ENCODE data around the gene FRMD4A.

The FRMD4A gene

DNA sequence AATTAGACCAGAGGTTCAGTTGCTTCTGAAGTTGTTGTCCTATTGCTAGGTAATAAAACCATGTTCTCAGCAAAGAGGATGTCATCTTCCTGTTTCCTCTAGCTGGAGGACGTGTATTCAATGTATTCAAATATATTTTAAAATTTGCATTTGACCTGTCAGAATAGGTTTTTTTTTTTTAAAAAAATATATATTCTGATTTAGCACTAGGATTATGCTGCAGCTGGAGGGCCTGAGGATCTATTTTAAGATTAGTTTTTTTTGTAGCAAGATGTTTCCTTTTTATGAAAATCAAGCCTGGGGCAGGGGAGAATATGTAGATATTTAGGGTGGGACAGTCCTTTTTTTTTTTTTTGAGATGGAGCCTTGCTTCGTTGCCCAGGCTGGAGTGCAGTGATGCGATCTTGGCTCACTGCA, 337.0 kb downstream of the FRMD4A start:
- no peak for TF ChIP-seq CTCF (IDR thresholded peaks at IDR 0.05; ENCODE audit: control extremely low read depth, extremely low read depth, low read depth, missing control alignments)
- POLR2A ChIA-PET, result no interaction called here
- CTCF ChIA-PET, result interaction anchor here (0.8 to 2.5 kb wide), 4 partner anchors 13 to 33 kb away, joined by 3 to 9 read pairs (median 3); no protein-coding TSS in a partner anchor
- no peak for DNase-seq (ENCODE audit: extremely low spot score)

GRCh38 chr10:13993169-13993568, 337.6 kb downstream of the FRMD4A start:
- ChIA-PET POLR2A (no interaction called here), CTCF (interaction anchor here (1.0 to 2.5 kb wide), 3 partner anchors 12 to 33 kb away, joined by 3 to 9 read pairs (median 3); no protein-coding TSS in a partner anchor)
- no peak for TF ChIP-seq CTCF (IDR thresholded peaks at IDR 0.05; ENCODE audit: control extremely low read depth, extremely low read depth, low read depth, missing control alignments)
- DNase-seq (ENCODE audit: extremely low spot score), result no peak

- DNase-seq (ENCODE audit: extremely low spot score), result no peak
- no peak for TF ChIP-seq CTCF (IDR thresholded peaks at IDR 0.05; ENCODE audit: control extremely low read depth, extremely low read depth, low read depth, missing control alignments)
- ChIA-PET POLR2A (no interaction called here), CTCF (no interaction called here)
Observed at GRCh38 chr10:13991353-13991752, 339.4 kb downstream of the FRMD4A start.

DNA sequence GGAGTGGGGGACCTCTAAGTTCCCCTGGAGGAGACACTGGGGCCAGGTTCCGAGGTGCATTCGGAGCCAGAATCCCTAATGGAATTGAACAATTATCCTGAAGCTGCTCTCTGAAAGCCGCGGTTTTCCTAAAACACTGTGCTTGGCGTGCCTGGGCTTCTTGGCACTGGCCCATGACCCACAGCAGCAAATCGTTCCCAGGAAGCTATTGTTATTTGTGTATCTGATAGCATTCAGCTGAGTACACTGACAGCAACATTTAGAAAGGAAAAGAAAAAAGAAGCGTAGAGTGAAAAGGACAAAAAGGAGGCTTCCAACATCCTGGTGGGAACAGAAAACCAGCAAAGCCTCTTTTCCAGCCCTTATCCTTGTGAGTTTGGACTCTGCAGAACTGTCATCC, 339.8 kb downstream of the FRMD4A start:
- TF ChIP-seq CTCF (IDR thresholded peaks at IDR 0.05; ENCODE audit: control extremely low read depth, extremely low read depth, low read depth, missing control alignments), result no peak
- ChIA-PET POLR2A (no interaction called here), CTCF (no interaction called here)

GRCh38 chr10:13990392-13990805, 340.3 kb downstream of the FRMD4A start:
- DNase-seq (ENCODE audit: extremely low spot score), result no peak
- TF ChIP-seq CTCF (IDR thresholded peaks at IDR 0.05; ENCODE audit: control extremely low read depth, extremely low read depth, low read depth, missing control alignments), result no peak
- POLR2A ChIA-PET, result no interaction called here
- CTCF ChIA-PET, result interaction anchor here (1.5 kb wide), 1 partner anchor 9 kb away, joined by 4 read pairs; no protein-coding TSS in a partner anchor

More for the DNA sequence above, 339.8 kb downstream of the FRMD4A start:
- DNase-seq (ENCODE audit: extremely low spot score), result no peak

- POLR2A ChIA-PET, result no interaction called here
- DNase-seq (ENCODE audit: extremely low spot score), result no peak
- no peak for TF ChIP-seq CTCF (IDR thresholded peaks at IDR 0.05; ENCODE audit: control extremely low read depth, extremely low read depth, low read depth, missing control alignments)
- CTCF ChIA-PET, result interaction anchor here (0.5 to 1.5 kb wide), 2 partner anchors 8 to 434 kb away, joined by 3 to 4 read pairs; no protein-coding TSS in a partner anchor
Observed at GRCh38 chr10:13989616-13990015, 341.1 kb downstream of the FRMD4A start.

DNA sequence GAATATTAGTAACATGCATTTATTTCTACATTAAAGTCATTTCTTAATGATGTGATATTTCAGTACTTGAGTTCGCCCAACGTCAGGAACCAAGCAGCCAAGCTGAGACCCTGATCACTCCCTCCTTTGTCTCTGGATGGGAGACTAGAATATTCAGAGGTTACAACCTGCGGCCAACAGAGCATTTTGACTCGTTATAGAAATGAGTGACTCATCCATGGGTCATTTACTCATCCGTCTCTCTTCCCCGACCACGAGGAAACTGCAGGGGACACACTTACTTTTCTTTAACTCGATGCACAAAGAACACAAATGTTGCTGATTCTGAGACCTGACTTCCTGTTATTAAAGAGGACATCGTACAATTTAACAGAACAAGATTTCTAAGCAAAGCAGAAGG, 343.3 kb downstream of the FRMD4A start:
- DNase-seq (ENCODE audit: extremely low spot score), result no peak
- ChIA-PET CTCF (no interaction called here), POLR2A (no interaction called here)
- no peak for TF ChIP-seq CTCF (IDR thresholded peaks at IDR 0.05; ENCODE audit: control extremely low read depth, extremely low read depth, low read depth, missing control alignments)
